ENCODE data around the gene KBTBD8.

KBTBD8 gene

GRCh38 chr3:66993082-66993481 is 5.0 kb upstream of the KBTBD8 start:
- TF ChIP-seq ISL1 (CRISPR knock-in tag; IDR thresholded peaks at IDR 0.05), result no peak
- no peak for TF ChIP-seq ARNTL (CRISPR knock-in tag; IDR thresholded peaks at IDR 0.05; ENCODE audit: borderline replicate concordance, low read depth)
- TF ChIP-seq, protein P1, sequence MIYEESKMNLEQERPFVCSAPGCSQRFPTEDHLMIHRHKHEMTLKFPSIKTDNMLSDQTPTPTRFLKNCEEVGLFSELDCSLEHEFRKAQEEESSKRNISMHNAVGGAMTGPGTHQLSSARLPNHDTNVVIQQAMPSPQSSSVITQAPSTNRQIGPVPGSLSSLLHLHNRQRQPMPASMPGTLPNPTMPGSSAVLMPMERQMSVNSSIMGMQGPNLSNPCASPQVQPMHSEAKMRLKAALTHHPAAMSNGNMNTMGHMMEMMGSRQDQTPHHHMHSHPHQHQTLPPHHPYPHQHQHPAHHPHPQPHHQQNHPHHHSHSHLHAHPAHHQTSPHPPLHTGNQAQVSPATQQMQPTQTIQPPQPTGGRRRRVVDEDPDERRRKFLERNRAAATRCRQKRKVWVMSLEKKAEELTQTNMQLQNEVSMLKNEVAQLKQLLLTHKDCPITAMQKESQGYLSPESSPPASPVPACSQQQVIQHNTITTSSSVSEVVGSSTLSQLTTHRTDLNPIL (CRISPR knock-in tag; IDR thresholded peaks at IDR 0.05; ENCODE audit: low read depth), result no peak
- TF ChIP-seq ZC3H10 (CRISPR knock-in tag; IDR thresholded peaks at IDR 0.05), result no peak
- no peak for TF ChIP-seq SNAI2 (CRISPR knock-in tag; IDR thresholded peaks at IDR 0.05)
- no peak for TF ChIP-seq GLIS3 (CRISPR knock-in tag; IDR thresholded peaks at IDR 0.05)
- TF ChIP-seq, protein P2, sequence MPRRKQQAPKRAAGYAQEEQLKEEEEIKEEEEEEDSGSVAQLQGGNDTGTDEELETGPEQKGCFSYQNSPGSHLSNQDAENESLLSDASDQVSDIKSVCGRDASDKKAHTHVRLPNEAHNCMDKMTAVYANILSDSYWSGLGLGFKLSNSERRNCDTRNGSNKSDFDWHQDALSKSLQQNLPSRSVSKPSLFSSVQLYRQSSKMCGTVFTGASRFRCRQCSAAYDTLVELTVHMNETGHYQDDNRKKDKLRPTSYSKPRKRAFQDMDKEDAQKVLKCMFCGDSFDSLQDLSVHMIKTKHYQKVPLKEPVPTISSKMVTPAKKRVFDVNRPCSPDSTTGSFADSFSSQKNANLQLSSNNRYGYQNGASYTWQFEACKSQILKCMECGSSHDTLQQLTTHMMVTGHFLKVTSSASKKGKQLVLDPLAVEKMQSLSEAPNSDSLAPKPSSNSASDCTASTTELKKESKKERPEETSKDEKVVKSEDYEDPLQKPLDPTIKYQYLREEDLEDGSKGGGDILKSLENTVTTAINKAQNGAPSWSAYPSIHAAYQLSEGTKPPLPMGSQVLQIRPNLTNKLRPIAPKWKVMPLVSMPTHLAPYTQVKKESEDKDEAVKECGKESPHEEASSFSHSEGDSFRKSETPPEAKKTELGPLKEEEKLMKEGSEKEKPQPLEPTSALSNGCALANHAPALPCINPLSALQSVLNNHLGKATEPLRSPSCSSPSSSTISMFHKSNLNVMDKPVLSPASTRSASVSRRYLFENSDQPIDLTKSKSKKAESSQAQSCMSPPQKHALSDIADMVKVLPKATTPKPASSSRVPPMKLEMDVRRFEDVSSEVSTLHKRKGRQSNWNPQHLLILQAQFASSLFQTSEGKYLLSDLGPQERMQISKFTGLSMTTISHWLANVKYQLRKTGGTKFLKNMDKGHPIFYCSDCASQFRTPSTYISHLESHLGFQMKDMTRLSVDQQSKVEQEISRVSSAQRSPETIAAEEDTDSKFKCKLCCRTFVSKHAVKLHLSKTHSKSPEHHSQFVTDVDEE (CRISPR knock-in tag; IDR thresholded peaks at IDR 0.05), result no peak
- TF ChIP-seq BACH2 (CRISPR knock-in tag; IDR thresholded peaks at IDR 0.05; ENCODE audit: borderline replicate concordance), result no peak
- no peak for ATAC-seq

GRCh38 chr3:66994588-66994987 is 3.5 kb upstream of the KBTBD8 start:
- ATAC-seq, result no peak
- TF ChIP-seq SNAI2 (CRISPR knock-in tag; IDR thresholded peaks at IDR 0.05) (no peak), ZNF8 (CRISPR knock-in tag; IDR thresholded peaks at IDR 0.05) (no peak), ZC3H10 (CRISPR knock-in tag; IDR thresholded peaks at IDR 0.05) (no peak), POU6F1 (CRISPR knock-in tag; IDR thresholded peaks at IDR 0.05; ENCODE audit: borderline replicate concordance, low read depth) (no peak), ISL1 (CRISPR knock-in tag; IDR thresholded peaks at IDR 0.05) (no peak), ESRRG (CRISPR knock-in tag; IDR thresholded peaks at IDR 0.05) (no peak), ZFP3 (CRISPR knock-in tag; IDR thresholded peaks at IDR 0.05) (no peak), CSDC2 (CRISPR knock-in tag; IDR thresholded peaks at IDR 0.05) (no peak), BACH2 (CRISPR knock-in tag; IDR thresholded peaks at IDR 0.05; ENCODE audit: borderline replicate concordance) (no peak), ARNTL (CRISPR knock-in tag; IDR thresholded peaks at IDR 0.05; ENCODE audit: borderline replicate concordance, low read depth) (no peak), TCF4 (CRISPR knock-in tag; IDR thresholded peaks at IDR 0.05; ENCODE audit: borderline replicate concordance) (no peak), GLIS3 (CRISPR knock-in tag; IDR thresholded peaks at IDR 0.05) (no peak), ZFP30 (CRISPR knock-in tag; IDR thresholded peaks at IDR 0.05) (no peak), OSR1 (CRISPR knock-in tag; IDR thresholded peaks at IDR 0.05) (no peak), CSRNP3 (CRISPR knock-in tag; IDR thresholded peaks at IDR 0.05) (no peak), PATZ1 (CRISPR knock-in tag; IDR thresholded peaks at IDR 0.05; ENCODE audit: borderline replicate concordance) (no peak)

GRCh38 chr3:66996696-66997095 is 1.4 kb upstream of the KBTBD8 start:
- ATAC-seq, result no peak
- TF ChIP-seq ZNF565 (CRISPR knock-in tag; conservative IDR thresholded peaks at IDR 0.05; ENCODE audit: low read depth), result no peak

DNA sequence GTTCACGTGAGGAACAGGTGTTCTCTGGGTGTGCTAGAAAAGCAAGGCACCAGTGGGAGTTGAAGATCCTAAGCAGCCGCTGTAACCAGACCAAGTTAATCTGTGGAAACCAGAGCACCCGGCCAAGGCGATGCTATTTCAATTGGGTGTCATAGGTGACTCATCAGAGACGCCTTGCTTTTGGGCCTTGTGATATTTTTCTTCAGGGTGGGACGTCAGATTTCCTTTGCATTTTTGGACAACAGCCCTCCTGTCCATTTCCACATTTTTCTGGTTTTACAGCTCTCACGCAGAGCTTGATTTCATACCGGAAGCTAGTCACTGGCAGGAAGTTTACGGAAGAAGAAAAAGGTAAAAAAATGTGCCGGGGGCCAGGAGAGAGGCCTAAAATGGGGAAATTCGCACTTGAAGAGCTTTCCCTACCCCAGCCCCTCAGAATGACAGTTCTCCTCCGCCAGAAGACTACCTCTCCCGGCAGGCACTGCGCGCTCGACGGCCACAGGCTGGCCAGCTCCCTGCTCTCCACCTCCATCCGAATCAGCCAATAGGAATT is 471 bp upstream of the KBTBD8 start:
- peak; percentile 98; the same call in 2 of the 3 replicates for ATAC-seq
- TF ChIP-seq TCF4 (CRISPR knock-in tag; IDR thresholded peaks at IDR 0.05; ENCODE audit: borderline replicate concordance) (no peak), ESRRG (CRISPR knock-in tag; IDR thresholded peaks at IDR 0.05) (no peak), ARNTL (CRISPR knock-in tag; IDR thresholded peaks at IDR 0.05; ENCODE audit: borderline replicate concordance, low read depth) (no peak), TOX (CRISPR knock-in tag; IDR thresholded peaks at IDR 0.05; ENCODE audit: borderline replicate concordance) (no peak), BACH2 (CRISPR knock-in tag; IDR thresholded peaks at IDR 0.05; ENCODE audit: borderline replicate concordance) (no peak), PATZ1 (CRISPR knock-in tag; IDR thresholded peaks at IDR 0.05; ENCODE audit: borderline replicate concordance) (no peak), SNAI2 (CRISPR knock-in tag; IDR thresholded peaks at IDR 0.05) (no peak), PPARA (CRISPR knock-in tag; IDR thresholded peaks at IDR 0.05; ENCODE audit: borderline replicate concordance) (no peak), ISL1 (CRISPR knock-in tag; IDR thresholded peaks at IDR 0.05) (no peak)
- TF ChIP-seq, protein P1 (CRISPR knock-in tag; IDR thresholded peaks at IDR 0.05; ENCODE audit: low read depth), result no peak

Measured in SK-N-SH treated with all-trans-retinoic acid at 6 μM for 48 hours (cell line).